SK-N-MC (cell line): ENCODE results near the gene ZNF865.

ENCODE experiments used
- EZH2 ChIP-seq: fragments of 200-600 bp; sonication (generic); IDR thresholded peaks from one replicate; pipeline ENCODE4 v1.6.1; 2017; ENCODE audit warnings: antibody characterized with exemption
- FOXP2 ChIP-seq: optimal IDR thresholded peaks from 2 replicates; pipeline ENCODE3; 2011; ENCODE audit warnings: mild to moderate bottlenecking, moderate library complexity; ENCODE audit not compliant: insufficient read depth; ENCODE audit errors: extremely low read length, control extremely low read depth
- POLR2AphosphoS5 ChIP-seq: IDR thresholded peaks from 2 replicates; pipeline ENCODE4 v1.6.1; 2012; ENCODE audit warnings: mild to moderate bottlenecking, low read depth, low read length, borderline replicate concordance

GRCh38 chr19:55636723-55637122, 31.3 kb downstream of the ZNF865 start:
- no peak for TF ChIP-seq EZH2
- no peak for TF ChIP-seq POLR2AphosphoS5
- TF ChIP-seq FOXP2 = no peak
